Nephron (organoid): Measurements from ENCODE around the gene FRMD1.

Source experiments
- H3K27ac Mint-ChIP-seq, 3 experiments: 2 replicates each; pipeline ENCODE4 v1.8.0; 2020; ENCODE audit warnings: mixed read lengths in 3 of 3, mild to moderate bottlenecking in 2 of 3, moderate library complexity in 1 of 3
- H3K27me3 Mint-ChIP-seq: 2 replicates; pipeline ENCODE4 v1.8.0; 2021; ENCODE audit warnings: low read depth, mild to moderate bottlenecking, moderate library complexity, mixed read lengths
- H3K36me3 Mint-ChIP-seq: 2 replicates; pipeline ENCODE4 v1.8.0; 2020; ENCODE audit warnings: low read depth, mixed read lengths
- H3K4me1 Mint-ChIP-seq: 2 replicates; pipeline ENCODE4 v1.8.0; 2020; ENCODE audit warnings: mixed read lengths
- H3K4me3 Mint-ChIP-seq, 3 experiments: 2 replicates each; pipeline ENCODE4 v1.8.0; 2020; ENCODE audit warnings: mild to moderate bottlenecking in 3 of 3, mixed read lengths in 3 of 3, moderate library complexity in 2 of 3
- H3K9me3 Mint-ChIP-seq: 2 replicates; pipeline ENCODE4 v1.8.0; 2020; ENCODE audit warnings: mixed read lengths
- CTCF ChIP-seq, 3 experiments: fragments of 200-600 bp; sonication (generic); IDR thresholded peaks; one replicate each; pipeline ENCODE4 v1.5.0; 2021; ENCODE audit warnings: antibody characterized with exemption in 3 of 3; ENCODE audit not compliant: unreplicated experiment in 3 of 3

The FRMD1 gene

GRCh38 chr6:168050881-168051586, 28.0 kb downstream of the FRMD1 start:
- Mint-ChIP-seq H3K4me1 (peaks cover 23% of the 10 kb centered on the region), H3K27ac (peak overlapping the region in 2 of 3 experiments; percentile 17 to 59), H3K9me3 (no peaks in the 10 kb centered on the region), H3K27me3 (peaks cover 12% of the 10 kb centered on the region), H3K4me3 (no peak overlapping the region), H3K36me3 (no peaks in the 10 kb centered on the region)
- TF ChIP-seq CTCF (IDR thresholded peaks at IDR 0.05; ENCODE audit: unreplicated experiment in 3 of 3): no peak

- peaks cover 26% of the 10 kb centered on the region for H3K4me1 Mint-ChIP-seq
- no peak for TF ChIP-seq CTCF (IDR thresholded peaks at IDR 0.05; ENCODE audit: unreplicated experiment in 3 of 3)
- peaks cover 12% of the 10 kb centered on the region for H3K27me3 Mint-ChIP-seq
- no peaks in the 10 kb centered on the region for H3K9me3 Mint-ChIP-seq
- H3K36me3 Mint-ChIP-seq: no peaks in the 10 kb centered on the region
- no peak overlapping the region for H3K4me3 Mint-ChIP-seq
- peak overlapping the region in 1 of 3 experiments; percentile 17 for H3K27ac Mint-ChIP-seq
Measured at GRCh38 chr6:168050225-168050880, 28.7 kb downstream of the FRMD1 start.

- H3K4me3 Mint-ChIP-seq: no peak overlapping the region
- H3K27me3 Mint-ChIP-seq: peaks cover 12% of the 10 kb centered on the region
- TF ChIP-seq CTCF (IDR thresholded peaks at IDR 0.05; ENCODE audit: unreplicated experiment in 3 of 3): no peak
- no peaks in the 10 kb centered on the region for H3K9me3 Mint-ChIP-seq
- H3K27ac Mint-ChIP-seq: peak overlapping the region in 2 of 3 experiments; percentile 27 to 56
- peaks cover 26% of the 10 kb centered on the region for H3K4me1 Mint-ChIP-seq
- H3K36me3 Mint-ChIP-seq: no peaks in the 10 kb centered on the region
Measured at GRCh38 chr6:168049706-168050224, 29.2 kb downstream of the FRMD1 start.

GRCh38 chr6:168049277-168049676, 29.7 kb downstream of the FRMD1 start:
- no peak for TF ChIP-seq CTCF (IDR thresholded peaks at IDR 0.05; ENCODE audit: unreplicated experiment in 3 of 3)
- H3K27me3 Mint-ChIP-seq: peaks cover 12% of the 10 kb centered on the region
- no peak overlapping the region for H3K4me3 Mint-ChIP-seq
- peaks cover 26% of the 10 kb centered on the region for H3K4me1 Mint-ChIP-seq
- no peaks in the 10 kb centered on the region for H3K36me3 Mint-ChIP-seq
- no peak overlapping the region for H3K27ac Mint-ChIP-seq
- H3K9me3 Mint-ChIP-seq: no peaks in the 10 kb centered on the region

- H3K4me1 Mint-ChIP-seq: peaks cover 26% of the 10 kb centered on the region
Measured at GRCh38 chr6:168048724-168049025, 30.3 kb downstream of the FRMD1 start.

More at GRCh38 chr6:168048724-168049025, 30.3 kb downstream of the FRMD1 start:
- Mint-ChIP-seq H3K27ac (no peak overlapping the region), H3K9me3 (no peaks in the 10 kb centered on the region), H3K36me3 (no peaks in the 10 kb centered on the region), H3K4me3 (no peak overlapping the region), H3K27me3 (peaks cover 12% of the 10 kb centered on the region)
- no peak for TF ChIP-seq CTCF (IDR thresholded peaks at IDR 0.05; ENCODE audit: unreplicated experiment in 3 of 3)
